Measurements from ENCODE around the gene ENOX1. TPM values are rescaled to one million over a fixed set of nuclear protein-coding genes. Genes with fewer than 3 reads are reported as not detected.

ENOX1 gene
- polyA plus RNA-seq, 3 donors = 0.04 TPM; not detected in 2

- H4K20me1 ChIP-seq (ENCODE audit: insufficient read depth, low read length) = no peaks in the 10 kb centered on the region
Measured at GRCh38 chr13:43289470-43290255, 497.1 kb downstream of the ENOX1 start.

GRCh38 chr13:43286751-43287150 lies 500.0 kb downstream of the ENOX1 start:
- no peak for DNase-seq
- H3K4me1 Mint-ChIP-seq = peaks cover 2% of the 10 kb centered on the region
- no peaks in the 10 kb centered on the region for H3K9me3 Mint-ChIP-seq
- H3K27me3 Mint-ChIP-seq (ENCODE audit: low read depth in 3 of 3) = peaks cover 0 to 3% (median 2%) of the 10 kb centered on the region in 3 donors
- H3K36me3 Mint-ChIP-seq = no peaks in the 10 kb centered on the region
- Histone ChIP-seq H3K36me3 (replicated peaks in 1 of 2; ENCODE audit: control insufficient read depth in 1 of 2, insufficient read depth in 2 of 2, low read length in 2 of 2) (no peaks in the 10 kb centered on the region), H3K27me3 (ENCODE audit: control insufficient read depth in 2 of 2, insufficient read depth in 2 of 2, low read length in 2 of 2) (no peaks in the 10 kb centered on the region), H3K79me2 (ENCODE audit: insufficient read depth, low read length) (no peaks in the 10 kb centered on the region), H3K4me3 (replicated peaks in 1 of 3; ENCODE audit: low read depth in 2 of 3, low read length in 3 of 3) (no peak overlapping the region), H3K9me3 (replicated peaks in 1 of 2; ENCODE audit: control insufficient read depth in 1 of 2, insufficient read depth in 1 of 2, low read length in 2 of 2) (no peaks in the 10 kb centered on the region), H3K27ac (ENCODE audit: low read depth in 1 of 2, low read length in 2 of 2) (no peak overlapping the region), H3K4me1 (ENCODE audit: control insufficient read depth in 1 of 2, insufficient read depth in 2 of 2, low read length in 2 of 2) (no peaks in the 10 kb centered on the region), H3K4me2 (replicated peaks; ENCODE audit: extremely low read depth, low read length, poor library complexity, severe bottlenecking) (no peak overlapping the region), H3K9ac (ENCODE audit: insufficient read depth, low read length, poor library complexity, severe bottlenecking) (no peak overlapping the region), H4K20me1 (ENCODE audit: insufficient read depth, low read length) (no peaks in the 10 kb centered on the region), H2AFZ (ENCODE audit: insufficient read depth, low read depth, low read length, poor library complexity, severe bottlenecking) (no peak overlapping the region)
- intact Hi-C loops (cut with micrococcal nuclease) = no loop called here
- H3K27ac Mint-ChIP-seq = no peak overlapping the region
- no CpG with 5 or more reads among the region's 1 CpG for WGBS (ENCODE audit: insufficient coverage)
- TF ChIP-seq CTCF (IDR thresholded peaks at IDR 0.05) = no peak
- H3K4me3 Mint-ChIP-seq = no peak overlapping the region

More at GRCh38 chr13:43289470-43290255, 497.1 kb downstream of the ENOX1 start:
- peaks cover 0 to 3% (median 0%) of the 10 kb centered on the region in 3 donors for H3K27me3 Mint-ChIP-seq (ENCODE audit: low read depth in 3 of 3)
- no peaks in the 10 kb centered on the region for H3K79me2 ChIP-seq (ENCODE audit: insufficient read depth, low read length)
- no peak overlapping the region for H3K4me3 Mint-ChIP-seq
- H3K4me1 Mint-ChIP-seq = peaks cover 2% of the 10 kb centered on the region
- H3K9me3 Mint-ChIP-seq = no peaks in the 10 kb centered on the region
- no peak overlapping the region for H3K4me3 ChIP-seq (replicated peaks in 1 of 3; ENCODE audit: low read depth in 2 of 3, low read length in 3 of 3)
- no peaks in the 10 kb centered on the region for H3K36me3 ChIP-seq (replicated peaks in 1 of 2; ENCODE audit: control insufficient read depth in 1 of 2, insufficient read depth in 2 of 2, low read length in 2 of 2)
- no peak overlapping the region for H3K9ac ChIP-seq (ENCODE audit: insufficient read depth, low read length, poor library complexity, severe bottlenecking)
- no peaks in the 10 kb centered on the region for H3K4me1 ChIP-seq (ENCODE audit: control insufficient read depth in 1 of 2, insufficient read depth in 2 of 2, low read length in 2 of 2)
- H3K27ac Mint-ChIP-seq = no peak overlapping the region
- H3K9me3 ChIP-seq (replicated peaks in 1 of 2; ENCODE audit: control insufficient read depth in 1 of 2, insufficient read depth in 1 of 2, low read length in 2 of 2) = no peaks in the 10 kb centered on the region
- no peaks in the 10 kb centered on the region for H3K36me3 Mint-ChIP-seq
- no peak overlapping the region for H2AFZ ChIP-seq (ENCODE audit: insufficient read depth, low read depth, low read length, poor library complexity, severe bottlenecking)
- no peak for TF ChIP-seq CTCF (IDR thresholded peaks at IDR 0.05)
- no CpG with 5 or more reads among the region's 6 CpGs for WGBS (ENCODE audit: insufficient coverage)
- DNase-seq = no peak
- intact Hi-C loops (cut with micrococcal nuclease) = no loop called here
- H3K27me3 ChIP-seq (ENCODE audit: control insufficient read depth in 2 of 2, insufficient read depth in 2 of 2, low read length in 2 of 2) = no peaks in the 10 kb centered on the region
- H3K27ac ChIP-seq (ENCODE audit: low read depth in 1 of 2, low read length in 2 of 2) = no peak overlapping the region
- no peak overlapping the region for H3K4me2 ChIP-seq (replicated peaks; ENCODE audit: extremely low read depth, low read length, poor library complexity, severe bottlenecking)
